ENCODE measurements around the gene PGLYRP4.

The PGLYRP4 gene

GRCh38 chr1:153389973-153390879, 41.6 kb upstream of the PGLYRP4 start:
- DNase-seq (ENCODE audit: low spot score), result no peak
- no peak for TF ChIP-seq CTCF (IDR thresholded peaks at IDR 0.05; ENCODE audit: extremely low read depth, insufficient read depth, missing control alignments)
- in situ Hi-C loops (cut with MboI; ENCODE audit: low pct_unique_long_range_greater_than_20kb, low sequenced_read_pairs, unreplicated experiment), result no loop called here

- no peak for DNase-seq (ENCODE audit: low spot score)
- in situ Hi-C loops (cut with MboI; ENCODE audit: low pct_unique_long_range_greater_than_20kb, low sequenced_read_pairs, unreplicated experiment), result no loop called here
- TF ChIP-seq CTCF (IDR thresholded peaks at IDR 0.05; ENCODE audit: extremely low read depth, insufficient read depth, missing control alignments), result no peak
Observed at GRCh38 chr1:153389401-153389800, 40.8 kb upstream of the PGLYRP4 start.

- in situ Hi-C loops (cut with MboI; ENCODE audit: low pct_unique_long_range_greater_than_20kb, low sequenced_read_pairs, unreplicated experiment), result no loop called here
- no peak for TF ChIP-seq CTCF (IDR thresholded peaks at IDR 0.05; ENCODE audit: extremely low read depth, insufficient read depth, missing control alignments)
Observed at GRCh38 chr1:153387785-153388184, 39.1 kb upstream of the PGLYRP4 start.

GRCh38 chr1:153387001-153387400, 38.4 kb upstream of the PGLYRP4 start:
- TF ChIP-seq CTCF (IDR thresholded peaks at IDR 0.05; ENCODE audit: extremely low read depth, insufficient read depth, missing control alignments), result no peak

More at GRCh38 chr1:153387785-153388184, 39.1 kb upstream of the PGLYRP4 start:
- DNase-seq (ENCODE audit: low spot score), result no peak

GRCh38 chr1:153386500-153386901, 37.9 kb upstream of the PGLYRP4 start:
- TF ChIP-seq CTCF (IDR thresholded peaks at IDR 0.05; ENCODE audit: extremely low read depth, insufficient read depth, missing control alignments), result no peak
- in situ Hi-C loops (cut with MboI; ENCODE audit: low pct_unique_long_range_greater_than_20kb, low sequenced_read_pairs, unreplicated experiment), result no loop called here
- no peak for DNase-seq (ENCODE audit: low spot score)

More at GRCh38 chr1:153387001-153387400, 38.4 kb upstream of the PGLYRP4 start:
- no peak for DNase-seq (ENCODE audit: low spot score)
- in situ Hi-C loops (cut with MboI; ENCODE audit: low pct_unique_long_range_greater_than_20kb, low sequenced_read_pairs, unreplicated experiment), result no loop called here

GRCh38 chr1:153384958-153385580, 36.4 kb upstream of the PGLYRP4 start:
- TF ChIP-seq CTCF (IDR thresholded peaks at IDR 0.05; ENCODE audit: extremely low read depth, insufficient read depth, missing control alignments), result no peak
- no peak for DNase-seq (ENCODE audit: low spot score)
- in situ Hi-C loops (cut with MboI; ENCODE audit: low pct_unique_long_range_greater_than_20kb, low sequenced_read_pairs, unreplicated experiment), result no loop called here

All from GM13977 (cell line).